Neural progenitor cell (in vitro differentiated cells): ENCODE results near the gene CD46.

ENCODE experiments used
- CTCF ChIP-seq: fragments of 200-600 bp; sonication (generic); IDR thresholded peaks from 2 replicates; pipeline ENCODE4 v1.5.1; 2017; ENCODE audit warnings: antibody characterized with exemption, mild to moderate bottlenecking
- EZH2 ChIP-seq: fragments of 200-600 bp; sonication (generic); IDR thresholded peaks from 2 replicates; pipeline ENCODE4 v1.6.1; 2017; ENCODE audit warnings: antibody characterized with exemption, mild to moderate bottlenecking, moderate library complexity
- EZH2phosphoT487 ChIP-seq: fragments of 200-600 bp; sonication (generic); IDR thresholded peaks from 2 replicates; pipeline ENCODE4 v1.6.1; 2017; ENCODE audit warnings: antibody characterized with exemption

- TF ChIP-seq CTCF, result no peak
- TF ChIP-seq EZH2phosphoT487, result no peak
- TF ChIP-seq EZH2, result no peak
Observed at GRCh38 chr1:207839083-207839413, 87.2 kb downstream of the CD46 start.
